Ovary (tissue), 3 donors: ENCODE data around the gene LEKR1.

Experiments used
- POLR2A ChIP-seq: fragments of 450-650 bp; IDR thresholded peaks from one replicate; pipeline ENCODE4 v1.6.1; 2017; ENCODE audit warnings: antibody characterized with exemption, mild to moderate bottlenecking, moderate library complexity
- TF ChIP-seq, protein P1 (sequence below), 3 donors: fragments of 450-650 bp in 2 of 3; fragments of 200-600 bp in 1 of 3; IDR thresholded peaks; one replicate each; pipeline versions ENCODE4 v1.5.1 to v1.8.0; 2016 to 2022; ENCODE audit warnings: antibody characterized with exemption in 3 of 3, mild to moderate bottlenecking in 1 of 3
- donor health status: DM: no; HTN: no; CAD: no.

DNA sequence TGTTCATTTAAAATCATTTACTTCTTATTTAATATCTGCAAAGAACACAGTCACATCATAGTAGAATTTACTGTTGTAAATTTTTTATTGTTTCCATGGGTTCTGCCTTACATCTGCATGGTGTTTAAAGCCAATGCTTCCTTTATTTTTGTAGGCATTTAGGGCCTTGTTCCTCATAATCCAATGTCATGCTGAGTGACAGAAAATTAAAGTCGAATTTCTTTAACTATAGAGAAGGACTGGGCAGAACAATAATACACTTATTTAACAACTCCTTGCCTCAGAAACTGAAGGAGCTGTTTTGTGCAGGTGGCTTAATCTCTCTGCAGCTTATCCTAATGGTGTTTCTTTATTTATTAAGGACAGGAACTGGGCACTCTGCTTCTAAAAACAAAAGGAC, 149.6 kb downstream of the LEKR1 start:
- TF ChIP-seq, protein P1, sequence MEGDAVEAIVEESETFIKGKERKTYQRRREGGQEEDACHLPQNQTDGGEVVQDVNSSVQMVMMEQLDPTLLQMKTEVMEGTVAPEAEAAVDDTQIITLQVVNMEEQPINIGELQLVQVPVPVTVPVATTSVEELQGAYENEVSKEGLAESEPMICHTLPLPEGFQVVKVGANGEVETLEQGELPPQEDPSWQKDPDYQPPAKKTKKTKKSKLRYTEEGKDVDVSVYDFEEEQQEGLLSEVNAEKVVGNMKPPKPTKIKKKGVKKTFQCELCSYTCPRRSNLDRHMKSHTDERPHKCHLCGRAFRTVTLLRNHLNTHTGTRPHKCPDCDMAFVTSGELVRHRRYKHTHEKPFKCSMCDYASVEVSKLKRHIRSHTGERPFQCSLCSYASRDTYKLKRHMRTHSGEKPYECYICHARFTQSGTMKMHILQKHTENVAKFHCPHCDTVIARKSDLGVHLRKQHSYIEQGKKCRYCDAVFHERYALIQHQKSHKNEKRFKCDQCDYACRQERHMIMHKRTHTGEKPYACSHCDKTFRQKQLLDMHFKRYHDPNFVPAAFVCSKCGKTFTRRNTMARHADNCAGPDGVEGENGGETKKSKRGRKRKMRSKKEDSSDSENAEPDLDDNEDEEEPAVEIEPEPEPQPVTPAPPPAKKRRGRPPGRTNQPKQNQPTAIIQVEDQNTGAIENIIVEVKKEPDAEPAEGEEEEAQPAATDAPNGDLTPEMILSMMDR (IDR thresholded peaks at IDR 0.05): no peak
- TF ChIP-seq POLR2A: no peak
